VCaP (cell line): ENCODE measurements around the gene BCL2L13.

ENCODE experiments used
- H3K27ac ChIP-seq: fragments of 450-650 bp; 2 replicates; pipeline ENCODE4 v1.5.1; 2017
- CTCF ChIP-seq: fragments of 450-650 bp; conservative IDR thresholded peaks from 2 replicates; pipeline ENCODE4 v1.5.1; 2017; ENCODE audit warnings: mild to moderate bottlenecking, moderate library complexity

BCL2L13 gene

GRCh38 chr22:17728786-17729185 is 90.2 kb downstream of the BCL2L13 start:
- TF ChIP-seq CTCF: no peak
- H3K27ac ChIP-seq: no peak overlapping the region

- TF ChIP-seq CTCF: no peak
- H3K27ac ChIP-seq: no peak overlapping the region
Observed at GRCh38 chr22:17729561-17729960, 91.0 kb downstream of the BCL2L13 start.

- TF ChIP-seq CTCF: no peak
- H3K27ac ChIP-seq: no peak overlapping the region
Observed at GRCh38 chr22:17732251-17732854, 93.8 kb downstream of the BCL2L13 start.

DNA sequence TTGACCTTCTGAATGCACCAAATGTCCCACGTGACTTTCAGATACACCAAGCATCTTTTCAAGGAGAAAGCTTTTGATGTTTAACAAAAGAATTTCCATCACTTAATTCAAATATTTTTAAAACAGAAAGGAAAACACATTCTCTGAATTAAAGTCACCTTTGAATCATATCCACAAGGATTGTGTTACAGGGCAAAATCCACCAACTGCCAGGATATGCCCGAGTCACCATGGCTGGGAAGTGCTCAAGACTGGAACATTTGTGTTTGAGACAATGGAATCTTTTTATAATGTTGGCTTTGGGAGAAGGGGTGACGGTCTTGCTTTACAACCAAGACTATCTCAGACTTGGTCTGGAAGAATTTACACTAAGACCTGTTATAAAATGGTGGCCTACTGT is 94.9 kb downstream of the BCL2L13 start:
- H3K27ac ChIP-seq: no peak overlapping the region
- TF ChIP-seq CTCF: no peak

- no peak for TF ChIP-seq CTCF
- no peak overlapping the region for H3K27ac ChIP-seq
Observed at GRCh38 chr22:17734187-17734586, 95.6 kb downstream of the BCL2L13 start.

DNA sequence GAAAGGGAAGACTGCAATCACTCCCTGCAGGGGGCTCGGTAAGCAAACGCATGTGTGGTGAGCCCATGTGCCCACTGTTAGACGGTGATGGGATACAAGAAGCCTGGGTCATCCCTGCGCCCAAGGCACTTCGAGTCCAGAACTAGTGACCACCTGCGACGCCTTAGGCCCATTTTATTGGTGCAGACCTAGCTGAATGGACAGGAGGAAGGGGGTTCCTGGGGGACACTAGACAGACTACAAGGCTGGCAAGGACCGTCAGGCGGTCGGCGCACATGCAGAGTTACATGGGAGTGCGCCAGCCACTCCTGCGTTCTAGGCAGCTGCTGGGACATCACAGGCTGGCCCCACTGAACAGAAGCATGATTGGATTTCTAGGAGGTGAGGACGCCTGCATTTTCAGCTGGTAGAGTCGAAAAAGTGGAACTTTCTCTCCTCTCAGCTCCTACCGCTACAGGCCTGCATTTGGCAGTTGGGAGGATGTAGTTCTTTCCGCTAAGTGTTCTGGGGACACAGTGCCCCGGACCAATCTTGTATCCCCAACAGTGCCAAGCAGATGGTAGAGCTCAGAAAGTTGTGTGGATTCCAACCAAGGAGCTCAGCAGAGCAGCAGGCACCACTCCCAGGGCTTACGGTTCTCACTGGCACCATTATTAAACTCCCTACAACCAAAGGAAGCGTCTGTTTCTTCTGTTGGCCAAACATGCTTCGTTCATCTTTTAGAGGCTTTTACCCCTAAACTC is 100.0 kb downstream of the BCL2L13 start:
- no peak for TF ChIP-seq CTCF
- no peak overlapping the region for H3K27ac ChIP-seq

DNA sequence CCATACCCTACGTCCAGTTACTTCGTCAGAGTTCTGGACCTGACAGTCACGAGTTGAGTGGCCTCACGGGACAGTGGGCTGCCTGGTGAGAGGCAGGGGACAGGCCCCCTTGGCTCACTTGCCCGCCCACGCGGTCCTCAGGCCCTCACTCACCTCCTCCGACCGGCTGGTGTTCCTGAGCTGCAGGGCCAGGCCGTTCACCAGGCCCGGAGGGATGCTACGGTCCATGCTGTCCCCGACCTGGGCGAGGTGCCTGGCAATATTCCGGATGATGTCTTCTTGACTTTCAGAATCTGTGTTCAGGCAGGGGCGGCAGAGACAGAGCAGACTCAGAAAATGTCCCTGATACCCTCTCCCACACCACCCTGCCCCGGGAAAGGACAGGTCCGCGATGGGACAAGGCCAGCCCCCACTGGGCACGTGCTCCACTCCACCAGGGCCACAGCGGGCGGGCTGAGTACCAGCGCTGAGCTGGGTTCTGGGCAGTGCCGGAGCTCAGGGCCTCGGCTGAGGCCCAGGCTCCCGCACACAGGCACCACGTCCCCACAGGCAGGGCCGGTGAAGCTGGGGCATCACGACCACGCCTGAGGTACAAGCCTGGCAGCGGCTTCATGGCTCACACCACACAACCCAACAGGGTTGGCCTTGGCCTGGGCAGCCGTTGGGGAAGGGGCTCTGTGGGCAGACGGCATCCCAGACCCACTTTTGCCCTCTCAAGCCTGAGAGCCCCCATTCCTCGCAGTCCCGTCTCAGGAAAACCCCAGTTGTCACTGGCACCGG is 100.8 kb downstream of the BCL2L13 start:
- H3K27ac ChIP-seq: no peak overlapping the region
- no peak for TF ChIP-seq CTCF
